ENCODE results near the gene LCE1A.

GRCh38 chr1:152869808-152870419 is 42.6 kb downstream of the LCE1A start:
- TF ChIP-seq, protein P1, sequence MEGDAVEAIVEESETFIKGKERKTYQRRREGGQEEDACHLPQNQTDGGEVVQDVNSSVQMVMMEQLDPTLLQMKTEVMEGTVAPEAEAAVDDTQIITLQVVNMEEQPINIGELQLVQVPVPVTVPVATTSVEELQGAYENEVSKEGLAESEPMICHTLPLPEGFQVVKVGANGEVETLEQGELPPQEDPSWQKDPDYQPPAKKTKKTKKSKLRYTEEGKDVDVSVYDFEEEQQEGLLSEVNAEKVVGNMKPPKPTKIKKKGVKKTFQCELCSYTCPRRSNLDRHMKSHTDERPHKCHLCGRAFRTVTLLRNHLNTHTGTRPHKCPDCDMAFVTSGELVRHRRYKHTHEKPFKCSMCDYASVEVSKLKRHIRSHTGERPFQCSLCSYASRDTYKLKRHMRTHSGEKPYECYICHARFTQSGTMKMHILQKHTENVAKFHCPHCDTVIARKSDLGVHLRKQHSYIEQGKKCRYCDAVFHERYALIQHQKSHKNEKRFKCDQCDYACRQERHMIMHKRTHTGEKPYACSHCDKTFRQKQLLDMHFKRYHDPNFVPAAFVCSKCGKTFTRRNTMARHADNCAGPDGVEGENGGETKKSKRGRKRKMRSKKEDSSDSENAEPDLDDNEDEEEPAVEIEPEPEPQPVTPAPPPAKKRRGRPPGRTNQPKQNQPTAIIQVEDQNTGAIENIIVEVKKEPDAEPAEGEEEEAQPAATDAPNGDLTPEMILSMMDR (conservative IDR thresholded peaks at IDR 0.05): peak; percentile 65
- TF ChIP-seq EZH2 (IDR thresholded peaks at IDR 0.05; ENCODE audit: low read depth): no peak
